Measurements from ENCODE around the gene PPM1L.

PPM1L gene

GRCh38 chr3:160774172-160774571 lies 18.1 kb downstream of the PPM1L start:
- H3K4me2 ChIP-seq (ENCODE audit: insufficient read depth, low read length): no peak overlapping the region
- no peak for TF ChIP-seq CTCF (IDR thresholded peaks at IDR 0.05; ENCODE audit: borderline replicate concordance, extremely low read depth, low read length, poor library complexity, severe bottlenecking)
- no peak for TF ChIP-seq EZH2 (IDR thresholded peaks at IDR 0.05; ENCODE audit: borderline replicate concordance, low read depth, low read length, severe bottlenecking)
- DNase-seq (no peak), ATAC-seq (ENCODE audit: insufficient read depth, low read depth) (no peak)
- no peaks in the 10 kb centered on the region for H3K79me2 ChIP-seq (ENCODE audit: insufficient read depth, low read length)
- no peak overlapping the region for H3K27ac ChIP-seq (ENCODE audit: low read length)
- peaks cover 6% of the 10 kb centered on the region; the same call in 1 of the 2 replicates for H3K4me1 ChIP-seq (ENCODE audit: insufficient read depth, low read length)
- H3K9me3 ChIP-seq (ENCODE audit: insufficient read depth, low read length, severe bottlenecking): no peaks in the 10 kb centered on the region
- H3K9ac ChIP-seq (ENCODE audit: low read depth, low read length): no peak overlapping the region
- H2AFZ ChIP-seq (ENCODE audit: low read depth, low read length): no peak overlapping the region
- no peaks in the 10 kb centered on the region for H3K36me3 ChIP-seq (ENCODE audit: insufficient read depth, low read length)
- no peak overlapping the region for H3K4me3 ChIP-seq (ENCODE audit: low read depth in 1 of 2, low read length in 2 of 2)
- H3K27me3 ChIP-seq (ENCODE audit: insufficient read depth, low read length, poor library complexity): no peaks in the 10 kb centered on the region
- H4K20me1 ChIP-seq (ENCODE audit: insufficient read depth, low read length): 0 out of 2 replicates have a peak, but pooled peaks cover 6% of the 10 kb centered on the region

- H3K27ac ChIP-seq (ENCODE audit: low read length): no peak overlapping the region
- H3K9ac ChIP-seq (ENCODE audit: low read depth, low read length): no peak overlapping the region
- no peak overlapping the region for H2AFZ ChIP-seq (ENCODE audit: low read depth, low read length)
- no peak for TF ChIP-seq EZH2 (IDR thresholded peaks at IDR 0.05; ENCODE audit: borderline replicate concordance, low read depth, low read length, severe bottlenecking)
- no peak for TF ChIP-seq CTCF (IDR thresholded peaks at IDR 0.05; ENCODE audit: borderline replicate concordance, extremely low read depth, low read length, poor library complexity, severe bottlenecking)
- H3K27me3 ChIP-seq (ENCODE audit: insufficient read depth, low read length, poor library complexity): no peaks in the 10 kb centered on the region
- peaks cover 3% of the 10 kb centered on the region for H3K4me1 ChIP-seq (ENCODE audit: insufficient read depth, low read length)
- ATAC-seq (ENCODE audit: insufficient read depth, low read depth): no peak
- H3K79me2 ChIP-seq (ENCODE audit: insufficient read depth, low read length): no peaks in the 10 kb centered on the region
- 0 out of 2 replicates have a peak, but pooled peaks cover 3% of the 10 kb centered on the region for H4K20me1 ChIP-seq (ENCODE audit: insufficient read depth, low read length)
- no peak overlapping the region for H3K4me3 ChIP-seq (ENCODE audit: low read depth in 1 of 2, low read length in 2 of 2)
- no peak for DNase-seq
- H3K36me3 ChIP-seq (ENCODE audit: insufficient read depth, low read length): no peaks in the 10 kb centered on the region
- H3K4me2 ChIP-seq (ENCODE audit: insufficient read depth, low read length): no peak overlapping the region
- H3K9me3 ChIP-seq (ENCODE audit: insufficient read depth, low read length, severe bottlenecking): no peaks in the 10 kb centered on the region
Measured at GRCh38 chr3:160778480-160778879, 22.4 kb downstream of the PPM1L start.

DNA sequence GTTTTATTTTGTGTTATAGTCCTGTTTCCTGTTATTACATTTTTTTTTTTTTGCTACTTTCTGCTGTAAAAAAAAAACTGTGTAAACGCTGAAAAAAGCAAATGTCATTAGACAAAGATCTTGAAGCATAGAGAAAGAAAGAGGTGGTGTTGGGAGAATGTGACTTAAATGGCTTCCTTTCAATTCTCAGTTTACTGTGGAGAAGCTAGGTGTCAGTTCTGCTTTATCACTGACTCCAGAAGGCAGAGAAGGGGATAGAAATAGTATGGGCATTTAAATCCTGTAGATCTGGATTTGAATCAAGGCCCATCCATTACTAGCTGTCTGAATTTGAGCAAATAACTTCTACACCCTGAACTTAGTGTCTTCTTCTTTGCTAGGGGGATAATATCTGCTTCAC lies 23.0 kb downstream of the PPM1L start:
- no peaks in the 10 kb centered on the region for H3K27me3 ChIP-seq (ENCODE audit: insufficient read depth, low read length, poor library complexity)
- no peak overlapping the region for H2AFZ ChIP-seq (ENCODE audit: low read depth, low read length)
- no peaks in the 10 kb centered on the region for H3K79me2 ChIP-seq (ENCODE audit: insufficient read depth, low read length)
- no peaks in the 10 kb centered on the region for H3K36me3 ChIP-seq (ENCODE audit: insufficient read depth, low read length)
- ATAC-seq (ENCODE audit: insufficient read depth, low read depth): no peak
- no peak for TF ChIP-seq CTCF (IDR thresholded peaks at IDR 0.05; ENCODE audit: borderline replicate concordance, extremely low read depth, low read length, poor library complexity, severe bottlenecking)
- no peak for TF ChIP-seq EZH2 (IDR thresholded peaks at IDR 0.05; ENCODE audit: borderline replicate concordance, low read depth, low read length, severe bottlenecking)
- no peak overlapping the region for H3K27ac ChIP-seq (ENCODE audit: low read length)
- H3K4me2 ChIP-seq (ENCODE audit: insufficient read depth, low read length): no peak overlapping the region
- no peaks in the 10 kb centered on the region for H4K20me1 ChIP-seq (ENCODE audit: insufficient read depth, low read length)
- H3K9ac ChIP-seq (ENCODE audit: low read depth, low read length): no peak overlapping the region
- DNase-seq: no peak
- no peaks in the 10 kb centered on the region; the same call in 1 of the 2 replicates for H3K4me1 ChIP-seq (ENCODE audit: insufficient read depth, low read length)
- no peaks in the 10 kb centered on the region for H3K9me3 ChIP-seq (ENCODE audit: insufficient read depth, low read length, severe bottlenecking)
- H3K4me3 ChIP-seq (ENCODE audit: low read depth in 1 of 2, low read length in 2 of 2): no peak overlapping the region

DNA sequence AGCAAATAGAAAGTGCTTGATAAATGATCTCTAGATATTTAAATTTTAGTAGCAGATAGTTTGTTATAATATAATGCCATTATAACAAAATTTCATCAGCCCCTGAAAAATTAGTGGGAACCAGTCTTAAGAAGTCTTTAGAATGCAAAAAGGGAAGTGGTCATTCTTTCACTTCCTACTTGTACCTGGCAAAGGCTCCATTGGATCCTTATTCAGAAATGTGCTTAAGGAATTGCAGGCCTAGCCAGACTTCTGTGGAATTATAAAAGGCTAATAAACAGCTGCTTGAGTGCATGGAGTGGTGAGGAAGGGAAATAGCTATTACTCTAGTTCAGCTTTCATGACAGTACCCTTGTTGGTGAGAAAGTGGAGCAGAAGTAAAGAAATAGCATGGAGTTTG lies 24.2 kb downstream of the PPM1L start:
- ATAC-seq (ENCODE audit: insufficient read depth, low read depth): no peak

More for the DNA sequence above, 24.2 kb downstream of the PPM1L start:
- H3K79me2 ChIP-seq (ENCODE audit: insufficient read depth, low read length): no peaks in the 10 kb centered on the region
- H3K4me3 ChIP-seq (ENCODE audit: low read depth in 1 of 2, low read length in 2 of 2): no peak overlapping the region
- no peak overlapping the region for H3K9ac ChIP-seq (ENCODE audit: low read depth, low read length)
- no peaks in the 10 kb centered on the region for H3K9me3 ChIP-seq (ENCODE audit: insufficient read depth, low read length, severe bottlenecking)
- H3K4me1 ChIP-seq (ENCODE audit: insufficient read depth, low read length): no peaks in the 10 kb centered on the region; the same call in 1 of the 2 replicates
- H3K4me2 ChIP-seq (ENCODE audit: insufficient read depth, low read length): no peak overlapping the region
- no peak overlapping the region for H2AFZ ChIP-seq (ENCODE audit: low read depth, low read length)
- no peaks in the 10 kb centered on the region for H4K20me1 ChIP-seq (ENCODE audit: insufficient read depth, low read length)
- TF ChIP-seq CTCF (IDR thresholded peaks at IDR 0.05; ENCODE audit: borderline replicate concordance, extremely low read depth, low read length, poor library complexity, severe bottlenecking) (no peak), EZH2 (IDR thresholded peaks at IDR 0.05; ENCODE audit: borderline replicate concordance, low read depth, low read length, severe bottlenecking) (no peak)
- no peak for DNase-seq
- H3K27me3 ChIP-seq (ENCODE audit: insufficient read depth, low read length, poor library complexity): no peaks in the 10 kb centered on the region
- no peaks in the 10 kb centered on the region for H3K36me3 ChIP-seq (ENCODE audit: insufficient read depth, low read length)
- H3K27ac ChIP-seq (ENCODE audit: low read length): no peak overlapping the region
